ENCODE data around the gene ZNF837.

DNA sequence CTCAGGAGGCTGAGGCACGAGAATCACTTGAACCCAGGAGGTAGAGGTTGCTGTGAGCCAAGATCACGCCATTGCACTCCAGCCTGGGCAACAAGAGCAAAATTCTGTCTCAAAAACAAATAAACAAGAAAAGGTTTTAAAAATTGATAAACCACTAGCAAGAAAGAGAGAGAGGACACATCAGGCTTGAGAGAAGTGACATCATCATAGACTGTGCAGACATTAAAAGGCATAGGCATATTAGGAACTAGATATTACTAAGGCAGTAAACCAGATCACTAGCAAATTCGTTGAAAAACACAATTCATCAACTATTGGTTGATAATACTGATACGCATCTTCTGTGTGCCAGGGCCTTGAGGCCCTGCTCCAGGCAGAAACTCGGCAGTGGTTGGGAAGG, 35.3 kb downstream of the ZNF837 start:
- TF ChIP-seq, protein P1, sequence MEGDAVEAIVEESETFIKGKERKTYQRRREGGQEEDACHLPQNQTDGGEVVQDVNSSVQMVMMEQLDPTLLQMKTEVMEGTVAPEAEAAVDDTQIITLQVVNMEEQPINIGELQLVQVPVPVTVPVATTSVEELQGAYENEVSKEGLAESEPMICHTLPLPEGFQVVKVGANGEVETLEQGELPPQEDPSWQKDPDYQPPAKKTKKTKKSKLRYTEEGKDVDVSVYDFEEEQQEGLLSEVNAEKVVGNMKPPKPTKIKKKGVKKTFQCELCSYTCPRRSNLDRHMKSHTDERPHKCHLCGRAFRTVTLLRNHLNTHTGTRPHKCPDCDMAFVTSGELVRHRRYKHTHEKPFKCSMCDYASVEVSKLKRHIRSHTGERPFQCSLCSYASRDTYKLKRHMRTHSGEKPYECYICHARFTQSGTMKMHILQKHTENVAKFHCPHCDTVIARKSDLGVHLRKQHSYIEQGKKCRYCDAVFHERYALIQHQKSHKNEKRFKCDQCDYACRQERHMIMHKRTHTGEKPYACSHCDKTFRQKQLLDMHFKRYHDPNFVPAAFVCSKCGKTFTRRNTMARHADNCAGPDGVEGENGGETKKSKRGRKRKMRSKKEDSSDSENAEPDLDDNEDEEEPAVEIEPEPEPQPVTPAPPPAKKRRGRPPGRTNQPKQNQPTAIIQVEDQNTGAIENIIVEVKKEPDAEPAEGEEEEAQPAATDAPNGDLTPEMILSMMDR (IDR thresholded peaks at IDR 0.05): no peak
- no peak for TF ChIP-seq EP300 (IDR thresholded peaks at IDR 0.05)

Data from stomach (tissue), 4 donors.